IMR-90 (cell line): ENCODE measurements around the gene CACUL1.

Experiments used
- CEBPB ChIP-seq: IDR thresholded peaks from 2 replicates; pipeline ENCODE4 v1.6.1; 2012; ENCODE audit warnings: low read depth, low read length, improper control_type of control experiment
- CTCF ChIP-seq: conservative IDR thresholded peaks from 2 replicates; pipeline ENCODE4 v1.5.1; 2012; ENCODE audit warnings: mild to moderate bottlenecking, low read depth, low read length, improper control_type of control experiment
- ELK1 ChIP-seq: fragments of 150-350 bp; IDR thresholded peaks from 2 replicates; pipeline ENCODE4 v1.6.1; 2016; ENCODE audit warnings: low read depth, mild to moderate bottlenecking, low read length, moderate library complexity, borderline replicate concordance
- MAFK ChIP-seq: IDR thresholded peaks from 2 replicates; pipeline ENCODE4 v1.6.1; 2012; ENCODE audit warnings: low read depth, low read length, improper control_type of control experiment
- POLR2A ChIP-seq: IDR thresholded peaks from 2 replicates; pipeline ENCODE4 v1.6.1; 2012; ENCODE audit warnings: mild to moderate bottlenecking, low read depth, low read length
- RAD21 ChIP-seq: IDR thresholded peaks from 2 replicates; pipeline ENCODE4 v1.6.1; 2012; ENCODE audit warnings: low read length, improper control_type of control experiment
- RCOR1 ChIP-seq: IDR thresholded peaks from 2 replicates; pipeline ENCODE4 v1.6.1; 2012; ENCODE audit warnings: mild to moderate bottlenecking, low read length, improper control_type of control experiment; ENCODE audit not compliant: insufficient replicate concordance

- TF ChIP-seq CTCF (no peak), ELK1 (no peak), POLR2A (no peak), CEBPB (no peak), RAD21 (no peak), RCOR1 (no peak), MAFK (no peak)
Measured at GRCh38 chr10:118704711-118705110, 50.1 kb downstream of the CACUL1 start.
